Activated naive CD4-positive, alpha-beta T cell treated with anti-CD3 and anti-CD28 coated beads, Interleukin-2, amount 50 U/mL, for 24 hours (primary cell): ENCODE data around the gene DTHD1.
A peak's percentile ranks its signal among the peaks of the same experiment; 100 is the strongest.

Experiments used
- H3K27ac Mint-ChIP-seq: one replicate; pipeline ENCODE4 v1.8.0; 2021; ENCODE audit warnings: mild to moderate bottlenecking, mixed read lengths
- H3K27me3 Mint-ChIP-seq: one replicate; pipeline ENCODE4 v1.8.0; 2021; ENCODE audit warnings: mixed read lengths
- H3K36me3 Mint-ChIP-seq: one replicate; pipeline ENCODE4 v1.8.0; 2021; ENCODE audit warnings: mixed read lengths
- H3K4me1 Mint-ChIP-seq: one replicate; pipeline ENCODE4 v1.8.0; 2021; ENCODE audit warnings: mixed read lengths
- H3K4me3 Mint-ChIP-seq: one replicate; pipeline ENCODE4 v1.8.0; 2021; ENCODE audit warnings: mild to moderate bottlenecking, mixed read lengths
- H3K9me3 Mint-ChIP-seq: one replicate; pipeline ENCODE4 v1.8.0; 2021; ENCODE audit warnings: mixed read lengths

DTHD1 gene

GRCh38 chr4:36321176-36321575, 39.8 kb downstream of the DTHD1 start:
- Mint-ChIP-seq H3K36me3 (no peaks in the 10 kb centered on the region), H3K9me3 (no peaks in the 10 kb centered on the region), H3K27me3 (no peaks in the 10 kb centered on the region), H3K27ac (peak overlapping the region; percentile 53), H3K4me3 (no peak overlapping the region), H3K4me1 (peaks cover 65% of the 10 kb centered on the region)

GRCh38 chr4:36322921-36323354, 41.5 kb downstream of the DTHD1 start:
- Mint-ChIP-seq H3K27me3 (no peaks in the 10 kb centered on the region), H3K9me3 (no peaks in the 10 kb centered on the region), H3K4me3 (peak overlapping the region; percentile 64), H3K36me3 (no peaks in the 10 kb centered on the region), H3K4me1 (peaks cover 60% of the 10 kb centered on the region), H3K27ac (peak overlapping the region; percentile 89)

GRCh38 chr4:36323816-36324419, 42.5 kb downstream of the DTHD1 start:
- Mint-ChIP-seq H3K4me3 (no peak overlapping the region), H3K27me3 (no peaks in the 10 kb centered on the region), H3K36me3 (no peaks in the 10 kb centered on the region), H3K9me3 (no peaks in the 10 kb centered on the region), H3K27ac (peak overlapping the region; percentile 21), H3K4me1 (peaks cover 60% of the 10 kb centered on the region)

GRCh38 chr4:36324808-36325207, 43.4 kb downstream of the DTHD1 start:
- Mint-ChIP-seq H3K4me1 (peaks cover 60% of the 10 kb centered on the region), H3K36me3 (no peaks in the 10 kb centered on the region), H3K4me3 (no peak overlapping the region), H3K27ac (peak overlapping the region; percentile 1), H3K9me3 (no peaks in the 10 kb centered on the region), H3K27me3 (no peaks in the 10 kb centered on the region)

GRCh38 chr4:36325499-36325898, 44.1 kb downstream of the DTHD1 start:
- peak overlapping the region; percentile 68 for H3K27ac Mint-ChIP-seq
- H3K9me3 Mint-ChIP-seq = no peaks in the 10 kb centered on the region
- no peaks in the 10 kb centered on the region for H3K27me3 Mint-ChIP-seq
- peaks cover 57% of the 10 kb centered on the region for H3K4me1 Mint-ChIP-seq
- H3K36me3 Mint-ChIP-seq = no peaks in the 10 kb centered on the region
- no peak overlapping the region for H3K4me3 Mint-ChIP-seq

GRCh38 chr4:36325926-36326325, 44.5 kb downstream of the DTHD1 start:
- Mint-ChIP-seq H3K4me3 (peak overlapping the region; percentile 5), H3K36me3 (no peaks in the 10 kb centered on the region)

GRCh38 chr4:36326476-36327029, 45.1 kb downstream of the DTHD1 start:
- Mint-ChIP-seq H3K9me3 (no peaks in the 10 kb centered on the region), H3K4me3 (no peak overlapping the region), H3K4me1 (peaks cover 49% of the 10 kb centered on the region), H3K36me3 (no peaks in the 10 kb centered on the region), H3K27me3 (no peaks in the 10 kb centered on the region), H3K27ac (no peak overlapping the region)

More at GRCh38 chr4:36325926-36326325, 44.5 kb downstream of the DTHD1 start:
- H3K27me3 Mint-ChIP-seq = no peaks in the 10 kb centered on the region
- peak overlapping the region; percentile 68 for H3K27ac Mint-ChIP-seq
- H3K9me3 Mint-ChIP-seq = no peaks in the 10 kb centered on the region
- peaks cover 53% of the 10 kb centered on the region for H3K4me1 Mint-ChIP-seq

- Mint-ChIP-seq H3K9me3 (no peaks in the 10 kb centered on the region), H3K4me1 (peaks cover 44% of the 10 kb centered on the region), H3K27ac (no peak overlapping the region), H3K4me3 (no peak overlapping the region), H3K36me3 (no peaks in the 10 kb centered on the region), H3K27me3 (no peaks in the 10 kb centered on the region)
Observed at GRCh38 chr4:36327400-36327799, 46.0 kb downstream of the DTHD1 start.

- Mint-ChIP-seq H3K4me3 (no peak overlapping the region), H3K27me3 (no peaks in the 10 kb centered on the region), H3K9me3 (no peaks in the 10 kb centered on the region), H3K4me1 (peaks cover 42% of the 10 kb centered on the region), H3K27ac (no peak overlapping the region), H3K36me3 (no peaks in the 10 kb centered on the region)
Observed at GRCh38 chr4:36328130-36328529, 46.7 kb downstream of the DTHD1 start.

- no peak overlapping the region for H3K27ac Mint-ChIP-seq
- H3K4me1 Mint-ChIP-seq = peaks cover 37% of the 10 kb centered on the region
- no peak overlapping the region for H3K4me3 Mint-ChIP-seq
- no peaks in the 10 kb centered on the region for H3K27me3 Mint-ChIP-seq
- no peaks in the 10 kb centered on the region for H3K36me3 Mint-ChIP-seq
- no peaks in the 10 kb centered on the region for H3K9me3 Mint-ChIP-seq
Observed at GRCh38 chr4:36329228-36329627, 47.8 kb downstream of the DTHD1 start.

- Mint-ChIP-seq H3K27ac (no peak overlapping the region), H3K9me3 (no peaks in the 10 kb centered on the region)
Observed at GRCh38 chr4:36330796-36331195, 49.4 kb downstream of the DTHD1 start.

GRCh38 chr4:36332023-36332781, 50.8 kb downstream of the DTHD1 start:
- Mint-ChIP-seq H3K4me1 (peaks cover 19% of the 10 kb centered on the region), H3K27me3 (no peaks in the 10 kb centered on the region), H3K36me3 (no peaks in the 10 kb centered on the region), H3K4me3 (no peak overlapping the region), H3K27ac (no peak overlapping the region), H3K9me3 (no peaks in the 10 kb centered on the region)

More at GRCh38 chr4:36330796-36331195, 49.4 kb downstream of the DTHD1 start:
- Mint-ChIP-seq H3K27me3 (no peaks in the 10 kb centered on the region), H3K36me3 (no peaks in the 10 kb centered on the region), H3K4me1 (peaks cover 22% of the 10 kb centered on the region), H3K4me3 (no peak overlapping the region)

- no peak overlapping the region for H3K27ac Mint-ChIP-seq
- no peak overlapping the region for H3K4me3 Mint-ChIP-seq
- peaks cover 19% of the 10 kb centered on the region for H3K4me1 Mint-ChIP-seq
- no peaks in the 10 kb centered on the region for H3K9me3 Mint-ChIP-seq
- no peaks in the 10 kb centered on the region for H3K27me3 Mint-ChIP-seq
- no peaks in the 10 kb centered on the region for H3K36me3 Mint-ChIP-seq
Observed at GRCh38 chr4:36332782-36333131, 51.3 kb downstream of the DTHD1 start.

- H3K4me3 Mint-ChIP-seq = no peak overlapping the region
- H3K36me3 Mint-ChIP-seq = no peaks in the 10 kb centered on the region
Observed at GRCh38 chr4:36333303-36333877, 52.0 kb downstream of the DTHD1 start.

GRCh38 chr4:36337665-36338185, 56.3 kb downstream of the DTHD1 start:
- H3K4me3 Mint-ChIP-seq = no peak overlapping the region
- no peaks in the 10 kb centered on the region for H3K36me3 Mint-ChIP-seq
- H3K4me1 Mint-ChIP-seq = peaks cover 13% of the 10 kb centered on the region
- no peaks in the 10 kb centered on the region for H3K9me3 Mint-ChIP-seq
- H3K27me3 Mint-ChIP-seq = no peaks in the 10 kb centered on the region
- no peak overlapping the region for H3K27ac Mint-ChIP-seq

More at GRCh38 chr4:36333303-36333877, 52.0 kb downstream of the DTHD1 start:
- H3K4me1 Mint-ChIP-seq = peaks cover 19% of the 10 kb centered on the region
- H3K27ac Mint-ChIP-seq = no peak overlapping the region
- H3K27me3 Mint-ChIP-seq = no peaks in the 10 kb centered on the region
- H3K9me3 Mint-ChIP-seq = no peaks in the 10 kb centered on the region

- no peaks in the 10 kb centered on the region for H3K36me3 Mint-ChIP-seq
- H3K4me1 Mint-ChIP-seq = peaks cover 6% of the 10 kb centered on the region
- no peaks in the 10 kb centered on the region for H3K9me3 Mint-ChIP-seq
- H3K27me3 Mint-ChIP-seq = no peaks in the 10 kb centered on the region
- no peak overlapping the region for H3K27ac Mint-ChIP-seq
- H3K4me3 Mint-ChIP-seq = no peak overlapping the region
Observed at GRCh38 chr4:36338973-36339372, 57.6 kb downstream of the DTHD1 start.
